ENCODE measurements around the gene USP9X.

- TF ChIP-seq CTCF (conservative IDR thresholded peaks at IDR 0.05), result no peak
- TF ChIP-seq ZFX (IDR thresholded peaks at IDR 0.05), result no peak
Observed at GRCh38 chrX:41224605-41225004, 139.4 kb downstream of the USP9X start.
